ENCODE data around the gene MALAT1.
"Not testable (repeated sequence)": the region's sequence is repeated elsewhere in the genome, so short reads cannot be mapped to it uniquely, and the experiment has no call there.

Gene MALAT1

DNA sequence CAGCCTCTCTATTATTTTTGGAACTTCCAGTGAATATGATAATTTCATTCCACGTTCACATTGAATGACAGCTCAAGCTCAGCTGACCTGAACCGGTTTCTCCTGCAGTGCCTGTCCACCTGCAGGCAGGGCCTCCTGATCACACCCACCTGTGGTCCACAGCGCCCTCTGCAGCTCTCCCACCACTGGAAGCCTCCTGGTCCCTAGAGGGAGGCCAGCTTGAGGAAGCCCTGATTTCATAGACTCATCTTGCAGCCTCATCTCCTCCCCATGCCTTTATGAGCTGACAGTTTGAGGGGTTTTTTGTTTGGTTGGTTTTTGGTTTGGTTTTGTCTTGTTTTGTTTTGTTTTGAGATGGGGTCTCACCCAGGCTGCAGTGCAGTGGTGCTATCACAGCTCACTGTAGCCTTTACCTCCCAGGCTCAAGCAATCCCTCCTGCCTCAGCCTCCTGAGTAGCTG lies 29.9 kb upstream of the MALAT1 start (continued):
- TF ChIP-seq BACH2 (CRISPR knock-in tag; IDR thresholded peaks at IDR 0.05; ENCODE audit: borderline replicate concordance) (no peak), CREB5 (CRISPR knock-in tag; IDR thresholded peaks at IDR 0.05; ENCODE audit: low read depth) (no peak), RARB (CRISPR knock-in tag; IDR thresholded peaks at IDR 0.05) (no peak)

GRCh38 chr11:65470433-65471049 lies 28.3 kb upstream of the MALAT1 start:
- TF ChIP-seq CSDC2 (CRISPR knock-in tag; IDR thresholded peaks at IDR 0.05) = no peak
- TF ChIP-seq ZNF8 (CRISPR knock-in tag; IDR thresholded peaks at IDR 0.05) = no peak
- no peak for TF ChIP-seq RARB (CRISPR knock-in tag; IDR thresholded peaks at IDR 0.05)
- no peak for TF ChIP-seq SNAI2 (CRISPR knock-in tag; IDR thresholded peaks at IDR 0.05)
- TF ChIP-seq ZFP30 (CRISPR knock-in tag; IDR thresholded peaks at IDR 0.05) = no peak
- ATAC-seq = no peak

DNA sequence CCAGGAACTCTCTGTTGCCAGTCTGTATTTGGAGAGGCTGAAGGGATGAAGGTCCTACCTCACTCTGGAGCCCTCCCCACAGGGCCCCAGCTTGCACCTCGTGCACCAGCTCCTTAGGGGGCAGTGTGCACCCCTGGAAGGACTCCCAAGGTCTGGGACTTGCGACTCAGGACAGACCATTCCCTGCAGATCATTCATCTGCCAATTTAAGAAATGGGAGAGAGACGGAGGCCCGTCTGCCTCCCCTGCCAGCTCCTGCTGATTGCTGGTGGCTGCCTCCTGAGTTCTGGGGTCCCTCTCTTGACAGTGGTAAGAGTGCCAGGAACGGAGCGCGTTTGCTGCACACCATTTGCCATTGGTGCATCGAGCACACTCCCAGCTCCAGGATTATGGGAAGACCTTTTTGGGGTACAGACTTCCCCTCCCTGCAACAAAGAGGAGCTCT lies 27.4 kb upstream of the MALAT1 start:
- peak; percentile 89 for ATAC-seq
- TF ChIP-seq OSR1 (CRISPR knock-in tag; IDR thresholded peaks at IDR 0.05) (no peak), RARB (CRISPR knock-in tag; IDR thresholded peaks at IDR 0.05) (no peak), SNAI2 (CRISPR knock-in tag; IDR thresholded peaks at IDR 0.05) (no peak), ZFP30 (CRISPR knock-in tag; IDR thresholded peaks at IDR 0.05) (no peak), PPARA (CRISPR knock-in tag; IDR thresholded peaks at IDR 0.05; ENCODE audit: borderline replicate concordance) (no peak), ESRRG (CRISPR knock-in tag; IDR thresholded peaks at IDR 0.05) (no peak), POU6F1 (CRISPR knock-in tag; IDR thresholded peaks at IDR 0.05; ENCODE audit: borderline replicate concordance, low read depth) (no peak), ARNTL (CRISPR knock-in tag; IDR thresholded peaks at IDR 0.05; ENCODE audit: borderline replicate concordance, low read depth) (no peak)

DNA sequence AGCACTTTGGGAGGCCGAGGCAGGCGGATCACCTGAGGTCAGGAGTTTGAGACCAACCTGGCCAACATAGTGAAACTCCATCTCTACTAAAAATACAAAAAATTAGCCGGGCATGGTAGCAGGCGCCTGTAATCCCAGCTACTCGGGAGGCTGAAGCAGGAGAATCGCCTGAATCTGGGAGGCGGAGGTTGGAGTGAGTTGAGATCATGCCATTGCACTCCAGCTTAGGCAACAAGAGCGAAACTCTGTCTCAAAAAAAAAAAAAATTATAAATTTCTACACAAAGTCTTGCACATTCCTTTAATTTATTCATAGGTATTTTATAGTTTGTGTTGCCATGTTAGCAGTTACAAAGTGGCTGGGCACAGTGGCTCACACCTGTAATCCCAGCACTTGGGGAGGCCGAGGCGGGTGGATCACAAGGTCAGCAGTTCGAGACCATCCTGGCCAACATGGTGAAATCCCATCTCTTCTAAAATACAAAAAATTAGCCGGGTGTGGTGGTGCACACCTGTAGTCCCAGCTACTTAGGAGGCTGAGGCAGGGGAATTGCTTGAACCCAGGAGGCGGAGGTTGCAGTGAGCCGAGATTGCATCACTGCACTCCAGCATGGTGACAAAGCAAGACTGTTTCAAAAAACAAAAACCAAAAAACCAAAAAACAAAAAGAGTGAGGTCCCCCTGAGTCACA lies 26.1 kb upstream of the MALAT1 start:
- 0 out of 2 replicates have a peak, but pooled peaks have one; percentile 17 for TF ChIP-seq ZFP3 (CRISPR knock-in tag; IDR thresholded peaks at IDR 0.05)
- not testable (repeated sequence) for ATAC-seq

- no peak for ATAC-seq
- TF ChIP-seq GLIS3 (CRISPR knock-in tag; IDR thresholded peaks at IDR 0.05) (no peak), ZC3H10 (CRISPR knock-in tag; IDR thresholded peaks at IDR 0.05) (0 out of 2 replicates have a peak, but pooled peaks have one; percentile 26)
Measured at GRCh38 chr11:65473278-65473860, 25.5 kb upstream of the MALAT1 start.

GRCh38 chr11:65474864-65475263 lies 24.0 kb upstream of the MALAT1 start:
- no peak for ATAC-seq
- TF ChIP-seq ZNF565 (CRISPR knock-in tag; conservative IDR thresholded peaks at IDR 0.05; ENCODE audit: low read depth) (no peak), CREB5 (CRISPR knock-in tag; IDR thresholded peaks at IDR 0.05; ENCODE audit: low read depth) (no peak), PPARA (CRISPR knock-in tag; IDR thresholded peaks at IDR 0.05; ENCODE audit: borderline replicate concordance) (no peak), ESRRG (CRISPR knock-in tag; IDR thresholded peaks at IDR 0.05) (no peak), TOX (CRISPR knock-in tag; IDR thresholded peaks at IDR 0.05; ENCODE audit: borderline replicate concordance) (no peak), ARNTL (CRISPR knock-in tag; IDR thresholded peaks at IDR 0.05; ENCODE audit: borderline replicate concordance, low read depth) (no peak), SNAI2 (CRISPR knock-in tag; IDR thresholded peaks at IDR 0.05) (no peak), PATZ1 (CRISPR knock-in tag; IDR thresholded peaks at IDR 0.05; ENCODE audit: borderline replicate concordance) (no peak), ZNF8 (CRISPR knock-in tag; IDR thresholded peaks at IDR 0.05) (no peak), TCF4 (CRISPR knock-in tag; IDR thresholded peaks at IDR 0.05; ENCODE audit: borderline replicate concordance) (no peak)
- TF ChIP-seq, protein P1, sequence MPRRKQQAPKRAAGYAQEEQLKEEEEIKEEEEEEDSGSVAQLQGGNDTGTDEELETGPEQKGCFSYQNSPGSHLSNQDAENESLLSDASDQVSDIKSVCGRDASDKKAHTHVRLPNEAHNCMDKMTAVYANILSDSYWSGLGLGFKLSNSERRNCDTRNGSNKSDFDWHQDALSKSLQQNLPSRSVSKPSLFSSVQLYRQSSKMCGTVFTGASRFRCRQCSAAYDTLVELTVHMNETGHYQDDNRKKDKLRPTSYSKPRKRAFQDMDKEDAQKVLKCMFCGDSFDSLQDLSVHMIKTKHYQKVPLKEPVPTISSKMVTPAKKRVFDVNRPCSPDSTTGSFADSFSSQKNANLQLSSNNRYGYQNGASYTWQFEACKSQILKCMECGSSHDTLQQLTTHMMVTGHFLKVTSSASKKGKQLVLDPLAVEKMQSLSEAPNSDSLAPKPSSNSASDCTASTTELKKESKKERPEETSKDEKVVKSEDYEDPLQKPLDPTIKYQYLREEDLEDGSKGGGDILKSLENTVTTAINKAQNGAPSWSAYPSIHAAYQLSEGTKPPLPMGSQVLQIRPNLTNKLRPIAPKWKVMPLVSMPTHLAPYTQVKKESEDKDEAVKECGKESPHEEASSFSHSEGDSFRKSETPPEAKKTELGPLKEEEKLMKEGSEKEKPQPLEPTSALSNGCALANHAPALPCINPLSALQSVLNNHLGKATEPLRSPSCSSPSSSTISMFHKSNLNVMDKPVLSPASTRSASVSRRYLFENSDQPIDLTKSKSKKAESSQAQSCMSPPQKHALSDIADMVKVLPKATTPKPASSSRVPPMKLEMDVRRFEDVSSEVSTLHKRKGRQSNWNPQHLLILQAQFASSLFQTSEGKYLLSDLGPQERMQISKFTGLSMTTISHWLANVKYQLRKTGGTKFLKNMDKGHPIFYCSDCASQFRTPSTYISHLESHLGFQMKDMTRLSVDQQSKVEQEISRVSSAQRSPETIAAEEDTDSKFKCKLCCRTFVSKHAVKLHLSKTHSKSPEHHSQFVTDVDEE (CRISPR knock-in tag; IDR thresholded peaks at IDR 0.05) = no peak

Data from SK-N-SH treated with all-trans-retinoic acid at 6 μM for 48 hours (cell line).